OCI-M1 (cell line): ENCODE data around the gene FHIT.
A peak's percentile ranks its signal among the peaks of the same experiment; 100 is the strongest.

Source experiments
- DNase-seq: peaks from one replicate; lab custom pipeline; 2025; lab: John Stamatoyannopoulos, UW

The FHIT gene

DNA sequence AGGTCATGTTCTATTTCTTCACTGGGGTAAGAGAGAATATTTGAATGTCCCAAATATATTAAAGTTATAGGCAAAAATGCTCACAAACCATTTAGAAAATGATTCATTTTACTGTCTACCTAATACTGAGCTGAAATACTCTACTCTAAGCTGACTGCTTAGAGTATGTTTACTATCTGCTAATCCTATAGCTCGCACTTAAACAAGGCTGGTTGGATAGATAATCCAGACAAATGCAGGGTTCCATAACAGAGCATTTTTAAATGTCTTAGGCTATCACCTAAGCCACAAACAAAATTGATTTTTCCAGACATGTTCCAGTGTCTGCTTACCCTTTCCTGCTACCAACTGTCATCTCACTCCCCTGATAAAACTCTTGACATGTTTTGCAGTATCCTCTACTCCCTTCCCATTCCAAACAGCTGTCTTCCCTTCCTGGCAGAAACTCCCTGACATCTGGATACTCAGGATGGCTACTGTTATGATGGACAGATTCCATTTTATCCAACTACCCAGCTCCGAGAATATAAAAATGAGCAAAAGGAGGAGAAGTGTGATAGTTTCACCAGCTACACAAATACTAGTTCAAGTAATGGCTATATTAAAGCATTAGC is 1034.7 kb downstream of the FHIT start:
- DNase-seq = no peak

DNA sequence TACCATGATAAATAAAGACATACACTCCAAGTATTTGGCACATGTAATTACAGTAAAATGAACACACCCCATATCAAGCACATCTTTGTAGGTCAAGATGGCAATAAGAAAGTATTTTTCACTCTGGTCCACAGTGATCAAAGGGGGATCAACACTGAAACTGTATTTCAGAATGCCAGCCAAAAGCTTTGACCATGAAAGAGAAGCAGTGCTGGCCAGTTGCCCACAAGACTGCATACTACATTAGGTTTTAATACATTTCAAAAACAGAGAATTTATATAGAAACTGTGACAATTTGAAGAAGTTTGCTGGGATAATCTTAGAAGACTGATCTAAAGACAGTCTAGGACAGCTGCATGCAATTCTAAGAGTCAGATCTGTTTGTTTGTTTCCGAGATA is 1035.3 kb downstream of the FHIT start:
- no peak for DNase-seq

DNA sequence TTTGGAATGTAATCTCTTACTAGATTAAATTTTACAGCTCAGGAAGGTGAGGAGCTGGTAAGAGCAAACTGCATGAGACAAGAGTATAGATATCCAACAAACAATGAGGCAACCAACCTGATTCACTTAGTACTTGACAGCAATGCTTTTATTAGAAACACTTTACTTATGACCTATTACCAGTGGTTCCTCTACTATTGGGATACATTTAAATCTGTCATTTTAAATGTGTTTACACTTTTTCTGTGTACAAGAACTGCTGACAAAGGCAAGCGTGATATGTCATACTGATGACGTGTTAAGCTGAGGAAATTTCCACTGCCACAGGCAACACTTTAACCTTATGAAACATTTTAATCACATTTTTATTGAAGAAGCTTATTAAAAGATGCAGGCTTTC is 1043.3 kb downstream of the FHIT start:
- DNase-seq = no peak

DNA sequence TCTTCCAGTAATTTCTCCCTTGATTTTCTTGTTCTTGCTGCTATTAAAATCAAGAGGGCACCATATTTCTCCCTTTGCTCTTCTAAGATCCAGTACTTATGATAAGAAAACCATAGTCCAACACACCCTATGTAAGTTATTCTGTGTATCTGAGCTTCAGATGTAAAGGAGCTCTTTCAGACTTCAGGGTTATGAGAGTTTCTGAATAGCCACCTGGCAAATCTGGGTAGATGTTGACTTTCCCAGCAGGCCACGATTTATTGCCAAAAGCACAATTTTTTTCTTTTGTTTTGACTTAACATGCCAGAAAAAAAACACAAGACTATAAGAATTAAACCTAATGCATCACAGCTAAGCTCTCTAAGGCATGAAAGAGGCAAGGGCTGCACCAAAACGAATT is 1045.0 kb downstream of the FHIT start:
- no peak for DNase-seq

DNA sequence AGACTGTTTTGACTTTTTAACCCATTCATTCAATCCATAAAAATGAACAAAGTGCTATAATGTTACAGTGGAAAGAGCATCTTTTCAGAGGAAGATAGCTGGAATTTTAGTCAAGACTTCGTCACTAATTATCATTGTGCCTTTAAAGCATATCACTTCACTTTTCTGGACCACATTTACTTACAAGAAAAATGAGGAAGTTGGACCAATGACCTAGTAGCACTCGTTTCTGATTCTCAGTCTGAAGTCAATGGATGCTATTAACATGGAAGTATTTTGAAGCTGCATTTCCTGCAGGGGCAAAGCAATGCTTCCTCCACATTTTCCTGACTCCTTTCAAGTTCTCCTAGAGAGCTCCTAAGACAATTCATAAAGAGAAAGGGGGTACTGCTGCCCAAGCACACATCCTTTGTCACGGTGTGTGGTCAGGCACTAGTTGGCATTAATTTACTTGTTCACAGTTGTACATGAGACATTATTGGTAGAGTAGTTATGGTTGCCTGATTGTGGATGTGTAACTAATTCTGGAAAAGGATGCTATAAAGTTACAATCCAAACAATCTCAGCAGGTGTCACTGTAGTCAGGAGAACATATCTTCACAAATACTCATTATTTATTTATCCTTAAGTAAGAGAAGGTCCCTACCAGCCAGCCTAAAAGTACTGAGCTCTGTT is 1049.1 kb downstream of the FHIT start:
- DNase-seq = peak; percentile 16

DNA sequence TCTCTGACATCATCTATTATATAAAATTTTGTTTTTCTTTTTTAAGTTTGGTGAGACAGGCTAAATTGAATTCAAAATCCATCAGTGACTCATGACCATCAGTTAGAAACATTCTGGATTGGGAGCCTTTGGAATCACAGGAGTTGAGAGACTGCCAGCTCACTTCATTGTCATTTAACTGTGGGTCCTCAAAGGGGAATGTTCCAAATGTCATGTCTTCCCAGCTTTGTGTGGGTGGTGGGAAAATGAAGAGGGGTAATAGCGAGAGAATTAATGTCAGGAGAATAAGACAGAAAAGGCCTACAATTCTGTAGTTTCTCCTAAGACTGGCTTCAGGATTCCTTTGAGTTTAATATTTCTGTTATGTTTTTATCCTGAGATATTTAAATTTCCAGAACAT is 1051.9 kb downstream of the FHIT start:
- DNase-seq = no peak

DNA sequence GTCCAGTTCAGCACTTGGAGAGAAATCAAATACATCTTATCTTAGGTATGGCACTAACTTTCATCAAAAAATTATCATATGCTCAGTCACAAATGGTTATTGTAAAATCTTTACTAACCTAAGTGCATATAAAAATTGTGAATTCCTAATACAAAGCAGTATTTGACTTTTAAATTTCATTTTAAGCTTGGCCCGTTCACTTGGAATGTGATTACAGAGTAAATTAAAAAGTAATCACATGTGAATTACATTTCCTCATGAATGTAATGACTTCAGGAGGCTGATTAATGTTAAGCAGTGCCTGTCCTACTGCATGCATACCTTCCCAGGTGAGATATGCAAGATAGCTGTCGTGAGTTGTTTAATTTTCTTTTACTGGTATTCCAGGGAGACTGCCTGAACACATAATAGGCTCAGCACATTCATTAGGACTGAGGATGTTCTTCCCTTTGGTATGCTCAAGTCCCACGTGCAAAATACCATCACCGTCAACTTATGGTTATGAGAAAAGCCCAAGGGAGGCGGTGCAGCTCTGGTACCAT is 1053.0 kb downstream of the FHIT start:
- DNase-seq = no peak

DNA sequence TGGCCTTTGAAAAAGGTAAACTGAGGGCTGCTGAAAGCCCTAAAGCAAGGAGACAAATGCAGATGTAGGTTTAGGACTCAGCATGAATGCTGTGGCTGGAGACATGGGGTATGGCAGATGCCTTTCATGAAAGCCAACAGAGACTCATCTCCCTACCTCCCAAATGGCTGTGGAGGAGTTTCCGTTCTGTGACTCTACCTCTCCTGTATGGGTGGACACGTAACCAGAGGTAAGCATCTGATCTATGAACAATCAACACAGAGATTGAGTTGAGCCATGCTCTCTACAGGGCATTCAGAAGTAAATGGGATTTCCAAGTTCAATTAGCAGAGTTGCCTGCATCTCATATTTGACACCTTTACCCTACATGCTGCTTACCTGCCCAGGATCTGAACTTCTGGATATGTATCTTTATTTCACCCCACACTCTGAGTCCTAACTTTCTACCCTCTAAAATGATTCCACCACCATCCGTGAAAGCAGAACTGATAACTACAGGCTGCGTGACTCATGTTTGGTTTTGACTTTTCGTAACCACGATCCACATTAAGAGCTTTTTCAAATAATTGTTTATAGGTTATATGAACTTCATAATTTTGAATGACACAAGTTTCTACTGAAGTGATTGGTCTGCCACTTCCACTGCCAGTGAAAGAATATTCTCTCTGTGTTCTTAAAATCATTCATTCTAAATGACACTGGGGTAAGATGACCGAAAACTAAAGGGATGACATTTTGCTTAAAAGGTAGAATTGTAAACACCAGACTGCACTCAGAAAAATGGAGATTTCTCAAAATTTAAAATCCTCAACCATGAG is 1058.7 kb downstream of the FHIT start:
- peak; percentile 3 for DNase-seq

DNA sequence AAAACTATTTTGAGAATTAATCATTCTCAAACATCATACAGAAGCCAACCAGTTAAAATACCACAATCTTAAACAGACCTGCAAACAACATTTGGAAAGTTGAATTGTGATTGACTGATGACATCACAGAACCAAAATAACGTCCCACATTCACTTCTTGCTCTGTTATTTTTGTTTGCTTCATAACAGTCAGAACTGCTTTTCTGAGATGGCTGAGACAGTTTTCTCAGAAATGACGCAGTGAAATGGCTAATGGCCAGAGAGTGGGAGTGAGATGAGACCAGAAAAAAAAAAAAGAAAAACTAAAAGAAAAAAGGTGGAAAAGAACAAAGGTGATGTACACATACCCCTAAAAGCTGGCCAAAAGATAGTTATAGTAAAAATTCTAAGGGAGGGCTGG is 1061.2 kb downstream of the FHIT start:
- peak; percentile 33 for DNase-seq

DNA sequence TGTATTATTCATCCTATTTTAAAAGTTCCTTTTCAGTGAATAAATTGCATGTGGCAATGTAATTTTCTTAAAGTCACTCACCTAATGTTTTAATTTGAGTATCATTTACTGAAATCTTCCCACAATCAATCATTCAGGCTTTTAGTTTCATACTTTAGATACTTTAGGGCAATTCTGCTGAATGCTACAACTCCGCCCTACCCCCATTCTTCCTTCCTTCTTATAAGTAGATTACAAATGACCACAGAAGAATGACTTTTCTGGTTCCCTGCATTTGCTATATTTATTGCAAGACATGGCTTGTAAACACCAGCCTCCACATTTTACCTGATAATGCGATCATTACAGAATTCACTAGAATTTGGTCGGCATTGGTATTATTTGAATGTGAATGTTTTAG is 1061.9 kb downstream of the FHIT start:
- DNase-seq = peak; percentile 2

DNA sequence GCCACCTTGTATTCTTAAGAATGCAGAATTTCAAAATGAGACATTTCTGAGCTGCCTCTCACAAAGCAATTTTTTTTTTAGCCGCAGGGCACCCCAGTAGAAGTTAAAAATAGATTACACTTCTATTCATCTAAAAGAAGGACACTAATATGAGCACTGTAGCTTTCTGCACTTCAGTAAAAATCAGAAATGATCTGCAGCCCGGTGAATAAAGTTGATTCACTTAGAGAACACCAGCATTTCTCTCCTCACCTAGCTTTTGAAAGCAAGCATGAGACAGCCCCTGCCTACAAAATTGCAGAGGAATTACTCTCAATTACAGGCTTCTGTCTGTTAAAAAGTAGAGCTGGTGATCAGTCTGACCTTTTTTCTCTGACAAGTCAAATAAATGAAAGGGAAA is 1062.4 kb downstream of the FHIT start:
- no peak for DNase-seq

DNA sequence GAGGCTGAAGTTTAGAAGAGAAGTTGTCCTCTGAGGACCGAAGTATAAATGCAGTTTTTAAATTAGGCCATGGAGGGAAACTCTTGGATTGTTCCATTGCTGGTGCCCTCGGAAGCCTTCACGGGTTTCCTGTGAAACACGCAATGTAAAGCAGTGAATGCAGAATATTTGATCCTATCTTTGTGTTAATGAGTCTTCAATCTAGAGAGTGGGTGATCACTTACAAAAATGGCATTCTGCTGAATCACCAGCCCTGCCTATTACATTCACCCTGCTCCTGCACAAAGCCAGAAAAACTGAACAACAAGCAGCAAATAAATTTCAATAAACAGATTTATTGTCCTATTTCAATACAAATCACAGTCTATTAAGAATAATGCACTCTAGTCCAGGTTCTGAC is 1063.9 kb downstream of the FHIT start:
- DNase-seq = no peak

DNA sequence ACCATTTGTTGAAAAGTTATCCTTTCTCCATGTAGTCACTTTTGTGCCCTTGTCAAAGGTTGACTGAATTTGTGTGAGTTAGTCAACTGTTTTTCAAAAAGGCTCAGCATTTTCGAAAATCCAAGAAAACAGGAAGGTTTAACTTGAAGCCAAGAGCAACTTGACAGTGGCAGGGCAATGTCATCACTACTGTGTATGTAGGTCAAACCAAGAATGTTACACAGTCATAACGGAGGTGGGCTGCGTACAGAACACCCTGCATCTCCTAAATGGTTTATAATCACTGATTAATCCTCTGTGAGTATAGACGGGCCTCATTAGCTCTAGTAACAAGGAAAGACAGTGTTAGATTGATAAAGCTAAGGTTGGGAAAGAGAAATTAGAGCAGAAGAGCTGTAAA is 1064.9 kb downstream of the FHIT start:
- no peak for DNase-seq

DNA sequence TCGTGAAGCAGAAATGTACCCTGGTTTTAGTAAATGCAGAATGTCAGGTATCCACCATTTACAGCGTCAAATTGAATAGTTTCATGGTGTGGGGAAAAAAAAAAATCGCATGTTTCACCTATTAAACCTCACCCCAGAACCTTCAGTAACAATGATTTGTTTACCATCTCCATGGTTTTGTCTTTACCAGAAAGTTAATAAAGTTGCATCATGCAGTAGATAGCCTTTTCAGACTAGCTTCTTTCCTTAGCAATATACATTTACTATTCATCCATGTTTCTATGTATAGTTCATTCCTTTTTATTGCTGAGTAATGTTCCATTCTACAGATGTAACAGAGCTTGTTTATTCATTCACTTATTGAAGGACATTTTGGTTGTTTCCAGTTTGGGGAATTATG is 1066.1 kb downstream of the FHIT start:
- DNase-seq = peak; percentile 6

DNA sequence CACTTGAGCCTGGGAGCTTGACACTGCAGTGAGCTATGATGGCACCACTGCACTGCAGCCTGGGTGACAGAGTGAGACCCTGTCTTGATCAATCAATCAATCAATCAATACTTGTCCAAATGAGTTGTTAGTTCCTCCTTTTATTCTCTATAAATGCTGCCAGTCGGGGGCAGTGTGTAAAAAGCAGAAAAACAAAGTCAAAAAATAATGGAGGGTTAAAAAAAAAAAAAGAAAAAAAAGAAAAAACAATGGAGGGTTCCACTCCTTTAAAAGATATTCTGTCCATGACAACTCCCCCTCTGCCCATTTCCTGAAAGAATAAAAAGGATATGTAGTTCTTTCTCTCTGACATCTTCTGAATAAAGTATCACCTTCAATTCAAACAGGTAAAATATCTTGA is 1068.6 kb downstream of the FHIT start:
- DNase-seq = peak; percentile 12

DNA sequence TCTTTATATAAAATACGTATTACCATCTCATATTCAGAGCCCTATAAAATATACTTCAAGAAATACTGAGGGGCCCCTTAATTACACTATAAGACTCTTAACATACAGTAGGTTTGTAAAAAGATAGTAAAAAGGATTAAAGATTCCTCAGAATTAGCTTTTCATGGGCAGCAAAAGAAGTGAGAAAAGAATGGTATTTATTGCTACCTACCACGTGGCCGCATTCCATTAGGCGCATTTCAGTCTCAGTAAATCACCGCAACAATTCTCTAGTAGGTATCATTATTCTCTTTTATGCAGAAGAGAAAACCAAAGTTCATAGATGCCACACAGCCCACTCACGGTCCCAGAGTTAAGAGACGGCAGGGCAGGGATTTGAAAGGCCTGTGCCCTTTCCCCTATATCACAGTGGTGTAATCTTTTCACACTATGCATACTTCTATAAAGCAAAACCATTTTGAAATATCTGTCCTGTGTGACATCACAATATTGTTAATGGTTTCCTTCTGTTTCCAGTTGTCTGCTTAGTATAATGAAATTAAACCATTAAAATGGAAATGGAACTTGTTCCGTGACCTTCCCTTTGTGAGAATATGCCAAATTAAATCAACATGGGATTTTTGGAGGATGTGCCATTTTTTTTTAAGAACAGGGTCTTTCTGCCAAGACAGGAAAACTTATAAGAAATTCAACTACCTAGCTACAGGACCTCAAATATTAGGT is 1072.2 kb downstream of the FHIT start:
- no peak for DNase-seq

DNA sequence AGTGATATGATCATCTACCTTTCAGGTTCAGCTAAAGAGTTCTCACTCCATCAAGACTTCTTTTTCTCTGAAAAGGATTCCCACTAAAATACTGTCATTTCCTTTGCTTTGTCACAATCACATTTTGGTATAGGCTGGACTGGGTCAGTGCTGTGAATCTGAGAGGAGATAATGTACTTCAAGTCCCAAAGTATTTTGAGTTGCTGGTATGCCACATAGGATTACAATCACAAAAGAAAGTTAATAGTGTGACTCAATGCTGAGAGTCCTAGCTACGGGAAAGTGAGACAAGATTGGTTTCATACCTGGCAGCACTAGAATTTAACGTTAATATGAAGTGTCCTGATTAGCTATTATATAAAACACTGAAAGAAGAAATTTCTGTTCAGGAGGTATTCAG is 1073.5 kb downstream of the FHIT start:
- no peak for DNase-seq

DNA sequence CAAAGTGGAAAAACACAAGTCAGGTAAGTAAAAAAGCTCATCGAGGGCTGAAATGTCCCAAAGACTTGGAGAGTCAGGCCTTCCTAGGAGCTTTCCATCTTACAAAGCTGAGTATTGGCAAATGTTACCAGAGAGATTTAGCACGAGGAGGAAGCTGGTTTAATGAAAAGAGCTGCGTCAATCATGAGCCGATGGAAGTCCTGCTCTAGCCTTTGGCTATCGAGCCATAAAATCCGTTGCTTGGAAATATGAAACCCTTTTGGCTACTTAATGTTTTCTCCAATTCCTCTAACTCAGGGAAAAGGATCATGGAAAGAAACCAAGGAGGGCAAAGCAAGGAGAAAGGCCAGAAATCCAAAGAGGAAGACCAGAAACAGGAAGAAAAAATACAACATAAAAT is 1074.6 kb downstream of the FHIT start:
- DNase-seq = no peak

DNA sequence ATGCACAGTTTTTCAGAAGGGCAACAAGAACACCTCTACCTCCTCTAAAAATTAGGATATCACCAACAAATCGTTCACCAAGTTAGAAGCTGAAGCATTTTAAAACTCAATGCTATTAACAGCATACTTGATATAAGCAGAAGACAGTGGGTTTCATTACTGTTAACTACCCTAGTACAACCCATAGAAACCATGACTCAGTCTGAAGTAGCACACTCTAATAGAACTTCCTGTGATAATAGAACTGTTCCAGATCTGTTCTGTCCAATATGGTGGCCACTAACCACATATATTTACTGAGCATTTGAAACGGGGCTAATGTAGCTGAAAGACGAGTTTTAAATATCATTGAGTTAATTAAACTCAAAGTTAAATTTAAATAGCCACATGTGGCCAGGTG is 1075.6 kb downstream of the FHIT start:
- no peak for DNase-seq

DNA sequence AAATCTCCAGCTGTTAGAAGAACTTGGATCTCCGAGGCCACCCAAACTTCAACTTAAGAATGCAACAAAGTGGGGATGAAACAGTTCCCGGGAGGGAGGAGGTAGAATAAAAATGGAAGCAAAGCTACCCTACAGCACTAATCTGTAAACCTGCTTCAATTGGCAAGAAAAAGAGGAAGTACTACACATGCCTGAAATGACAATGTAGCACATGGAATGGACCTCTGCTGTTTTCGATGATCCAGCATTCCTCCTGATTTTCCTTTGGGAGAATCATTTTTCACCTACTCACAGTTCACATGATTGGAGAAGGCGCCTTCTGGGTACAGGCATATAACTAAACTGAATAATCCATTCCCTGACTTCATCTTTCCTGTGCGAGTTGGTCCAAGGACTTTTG is 1081.5 kb downstream of the FHIT start:
- peak; percentile 6 for DNase-seq

DNA sequence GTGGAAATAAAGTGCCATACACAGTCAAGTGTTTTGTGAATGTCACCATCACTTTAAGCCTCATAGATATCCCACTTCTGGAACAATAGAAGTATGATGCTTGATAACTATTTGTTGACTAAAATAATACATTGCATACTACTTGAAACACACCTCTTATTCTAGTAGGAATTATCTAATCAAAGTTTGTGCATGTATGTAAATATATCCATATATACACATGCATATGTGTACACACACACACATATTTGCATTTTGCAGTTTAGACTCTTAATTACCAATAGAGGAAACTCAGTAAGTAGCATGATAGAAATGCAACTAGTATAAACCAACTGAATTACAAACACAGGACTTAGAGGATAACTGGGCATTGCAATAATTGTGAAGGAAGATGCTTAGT is 1084.1 kb downstream of the FHIT start:
- DNase-seq = no peak
